ENCODE data around the gene HNRNPH3.
"Not testable (repeated sequence)": the region's sequence is repeated elsewhere in the genome, so short reads cannot be mapped to it uniquely, and the experiment has no call there.

The HNRNPH3 gene

GRCh38 chr10:68331455-68332258, at the start of gene HNRNPH3:
Gene HNRNPH3 (plus strand): TSS chr10:68332064. CDS start chr10:68337222, 5,158 bp downstream.
- peak; percentile 97 to 98 for DNase-seq (ENCODE audit: low read depth in 1 of 2, low spot score in 1 of 2)

GRCh38 chr10:68284062-68285001, 47.5 kb upstream of the HNRNPH3 start:
- no peak for DNase-seq (ENCODE audit: low read depth in 1 of 2, low spot score in 1 of 2)

GRCh38 chr10:68288717-68289116, 43.1 kb upstream of the HNRNPH3 start:
- DNase-seq (ENCODE audit: low read depth in 1 of 2, low spot score in 1 of 2): no peak

GRCh38 chr10:68290736-68291135, 41.1 kb upstream of the HNRNPH3 start:
- DNase-seq (ENCODE audit: low read depth in 1 of 2, low spot score in 1 of 2): no peak

- DNase-seq (ENCODE audit: low read depth in 1 of 2, low spot score in 1 of 2): no peak
These were observed 34.8 kb upstream of the HNRNPH3 start for GRCh38 chr10:68296843-68297663.

GRCh38 chr10:68301301-68301700, 30.6 kb upstream of the HNRNPH3 start:
- DNase-seq (ENCODE audit: low read depth in 1 of 2, low spot score in 1 of 2): no peak

GRCh38 chr10:68301790-68302502, 29.9 kb upstream of the HNRNPH3 start:
- DNase-seq (ENCODE audit: low read depth in 1 of 2, low spot score in 1 of 2): no peak

- no peak for DNase-seq (ENCODE audit: low read depth in 1 of 2, low spot score in 1 of 2)
These were observed 29.4 kb upstream of the HNRNPH3 start for GRCh38 chr10:68302503-68302823.

GRCh38 chr10:68302871-68303270, 29.0 kb upstream of the HNRNPH3 start:
- DNase-seq (ENCODE audit: low read depth in 1 of 2, low spot score in 1 of 2): no peak

GRCh38 chr10:68303849-68304412, 27.9 kb upstream of the HNRNPH3 start:
- no peak for DNase-seq (ENCODE audit: low read depth in 1 of 2, low spot score in 1 of 2)

GRCh38 chr10:68305854-68306253, 26.0 kb upstream of the HNRNPH3 start:
- no peak for DNase-seq (ENCODE audit: low read depth in 1 of 2, low spot score in 1 of 2)

- DNase-seq (ENCODE audit: low read depth in 1 of 2, low spot score in 1 of 2): no peak
These were observed 21.3 kb upstream of the HNRNPH3 start for GRCh38 chr10:68310531-68310930.

- not testable (repeated sequence) for DNase-seq (ENCODE audit: low read depth in 1 of 2, low spot score in 1 of 2)
These were observed 16.9 kb upstream of the HNRNPH3 start for GRCh38 chr10:68314930-68315329.

- DNase-seq (ENCODE audit: low read depth in 1 of 2, low spot score in 1 of 2): no peak
These were observed 16.3 kb upstream of the HNRNPH3 start for GRCh38 chr10:68315582-68315981.

GRCh38 chr10:68318331-68319059, 13.4 kb upstream of the HNRNPH3 start:
- DNase-seq (ENCODE audit: low read depth in 1 of 2, low spot score in 1 of 2): no peak

- not testable (repeated sequence) for DNase-seq (ENCODE audit: low read depth in 1 of 2, low spot score in 1 of 2)
These were observed 7.5 kb upstream of the HNRNPH3 start for GRCh38 chr10:68324396-68324795.

GRCh38 chr10:68327889-68328786, 3.7 kb upstream of the HNRNPH3 start:
- no peak for DNase-seq (ENCODE audit: low read depth in 1 of 2, low spot score in 1 of 2)

- DNase-seq (ENCODE audit: low read depth in 1 of 2, low spot score in 1 of 2): no peak
These were observed 2.4 kb upstream of the HNRNPH3 start for GRCh38 chr10:68329506-68329861.
